GM12874 (cell line): ENCODE data around the gene CDH4.

Experiments
- TF ChIP-seq, protein P1 (sequence below): IDR thresholded peaks from 2 replicates; pipeline ENCODE4 v1.5.1; 2011; ENCODE audit warnings: low read depth, mild to moderate bottlenecking, control low read depth, low read length, moderate library complexity; ENCODE audit not compliant: insufficient read depth

Gene CDH4

GRCh38 chr20:61683721-61684120 lies 431.7 kb downstream of the CDH4 start:
- TF ChIP-seq, protein P1, sequence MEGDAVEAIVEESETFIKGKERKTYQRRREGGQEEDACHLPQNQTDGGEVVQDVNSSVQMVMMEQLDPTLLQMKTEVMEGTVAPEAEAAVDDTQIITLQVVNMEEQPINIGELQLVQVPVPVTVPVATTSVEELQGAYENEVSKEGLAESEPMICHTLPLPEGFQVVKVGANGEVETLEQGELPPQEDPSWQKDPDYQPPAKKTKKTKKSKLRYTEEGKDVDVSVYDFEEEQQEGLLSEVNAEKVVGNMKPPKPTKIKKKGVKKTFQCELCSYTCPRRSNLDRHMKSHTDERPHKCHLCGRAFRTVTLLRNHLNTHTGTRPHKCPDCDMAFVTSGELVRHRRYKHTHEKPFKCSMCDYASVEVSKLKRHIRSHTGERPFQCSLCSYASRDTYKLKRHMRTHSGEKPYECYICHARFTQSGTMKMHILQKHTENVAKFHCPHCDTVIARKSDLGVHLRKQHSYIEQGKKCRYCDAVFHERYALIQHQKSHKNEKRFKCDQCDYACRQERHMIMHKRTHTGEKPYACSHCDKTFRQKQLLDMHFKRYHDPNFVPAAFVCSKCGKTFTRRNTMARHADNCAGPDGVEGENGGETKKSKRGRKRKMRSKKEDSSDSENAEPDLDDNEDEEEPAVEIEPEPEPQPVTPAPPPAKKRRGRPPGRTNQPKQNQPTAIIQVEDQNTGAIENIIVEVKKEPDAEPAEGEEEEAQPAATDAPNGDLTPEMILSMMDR, result no peak

- TF ChIP-seq, protein P1, result no peak
Observed at GRCh38 chr20:61684136-61684535, 432.1 kb downstream of the CDH4 start.

- TF ChIP-seq, protein P1, result no peak
Observed at GRCh38 chr20:61684583-61685235, 432.6 kb downstream of the CDH4 start.

DNA sequence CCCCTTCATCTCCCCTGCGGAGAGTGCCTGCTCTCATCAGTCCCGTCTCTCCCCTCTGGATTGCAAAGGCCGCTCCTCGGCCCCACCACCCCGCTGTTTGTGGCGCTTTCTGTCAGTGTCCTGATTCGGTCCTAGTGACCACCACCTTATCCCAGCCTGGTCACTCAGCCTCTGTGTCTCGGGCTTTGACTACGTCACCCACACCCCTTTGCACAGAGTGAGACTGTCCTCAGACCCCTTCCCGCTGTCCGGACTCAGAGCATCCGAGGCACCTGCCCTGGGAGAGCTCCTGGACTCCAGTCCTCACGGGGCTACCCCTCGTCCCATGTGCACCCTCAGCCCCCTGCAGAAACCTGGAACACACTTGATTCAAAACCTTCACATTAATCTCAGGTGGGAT lies 433.4 kb downstream of the CDH4 start:
- TF ChIP-seq, protein P1, result no peak

GRCh38 chr20:61686051-61686936 lies 434.2 kb downstream of the CDH4 start:
- TF ChIP-seq, protein P1, result no peak

DNA sequence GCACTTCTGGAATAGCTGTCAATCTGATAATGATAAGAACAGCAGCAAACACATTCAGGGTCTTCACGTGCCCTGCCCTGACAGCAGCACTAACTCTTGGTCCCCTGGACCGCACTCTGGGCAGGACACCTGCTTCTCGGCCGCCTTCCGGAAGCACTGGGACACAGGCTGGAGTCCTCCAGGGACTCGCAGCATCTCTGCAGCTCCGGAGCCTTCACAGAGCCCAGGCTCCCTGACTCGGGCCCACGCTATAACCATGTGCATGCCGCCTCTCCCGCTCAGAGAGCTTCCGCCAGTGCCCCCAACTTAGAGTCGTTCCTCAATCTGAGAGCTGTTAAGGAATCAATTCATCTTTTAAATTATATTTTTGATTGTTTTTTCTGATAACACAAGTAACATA lies 436.4 kb downstream of the CDH4 start:
- TF ChIP-seq, protein P1, result no peak

DNA sequence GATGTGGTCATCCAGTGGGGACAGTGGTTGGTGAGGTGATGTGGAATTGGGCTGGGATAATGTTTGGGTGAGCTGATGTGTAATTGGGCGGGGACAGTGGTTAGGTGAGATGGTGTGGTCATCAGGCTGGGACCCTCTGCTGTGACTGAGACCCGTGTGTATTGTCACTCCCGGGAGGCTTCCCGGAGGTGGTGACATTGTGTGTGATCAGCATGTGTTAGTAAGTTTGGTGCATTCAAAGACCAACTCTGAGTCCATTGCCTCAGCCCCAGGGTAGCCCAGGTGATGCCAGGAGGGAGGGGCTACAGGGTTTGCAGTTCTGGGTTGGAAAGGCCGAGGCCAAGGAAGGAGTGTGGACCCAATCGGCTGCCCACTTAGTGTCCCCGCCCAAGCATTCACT lies 438.1 kb downstream of the CDH4 start:
- TF ChIP-seq, protein P1, result no peak
